Left forelimb (tissue), 1 donor: ENCODE data around the gene HAAO.
"Not testable (repeated sequence)": the region's sequence is repeated elsewhere in the genome, so short reads cannot be mapped to it uniquely, and the experiment has no call there.

Source experiments
- DNase-seq: peaks from one replicate; pipeline ENCODE4 v3.0.0-alpha.2; 2018; ENCODE audit warnings: low spot score

The HAAO gene

DNA sequence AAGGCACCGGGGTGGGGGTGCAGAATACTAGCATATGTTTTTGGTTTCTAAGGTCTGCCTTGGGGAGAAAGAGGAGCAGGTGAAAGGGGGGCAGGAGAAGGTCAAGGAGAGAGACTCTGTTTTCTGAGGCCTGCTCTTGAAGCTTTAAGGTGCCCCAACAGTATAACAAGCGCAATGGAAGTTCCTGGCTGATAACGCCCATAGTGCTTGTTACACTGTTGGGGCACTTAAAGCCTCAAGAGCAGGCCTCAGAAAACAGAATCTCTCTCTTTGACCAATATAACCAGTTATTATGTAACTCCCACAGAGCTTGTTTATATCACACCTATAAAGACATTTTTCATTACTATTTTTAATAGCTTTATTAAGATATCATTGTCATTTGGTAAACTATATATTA is 45.0 kb downstream of the HAAO start:
- no peak for DNase-seq

DNA sequence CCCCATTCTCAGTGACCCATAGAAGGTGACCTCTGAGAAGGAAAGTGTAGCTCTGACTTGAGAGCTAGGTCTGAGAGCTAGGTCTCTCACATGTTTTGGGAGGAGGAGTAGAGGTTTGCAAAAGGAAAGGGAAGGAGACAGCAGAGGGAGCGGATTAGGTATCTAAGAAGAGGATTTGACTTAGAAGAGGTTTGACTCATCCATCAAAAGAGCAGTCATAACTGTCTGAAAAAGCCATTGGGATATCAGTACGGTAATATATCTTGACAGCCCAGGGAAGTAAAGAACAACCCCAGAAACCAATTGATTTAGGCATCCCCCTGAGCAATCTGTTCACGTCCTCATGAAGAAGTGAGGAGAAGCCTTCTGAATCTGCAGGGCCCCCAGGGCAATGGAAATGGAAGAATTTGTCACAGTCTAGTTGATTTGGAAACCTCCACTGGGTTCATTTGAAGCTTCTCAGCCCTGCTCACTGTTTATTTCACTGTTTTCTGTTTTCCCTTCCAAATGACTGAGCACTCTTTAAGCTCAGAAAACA is 47.8 kb downstream of the HAAO start:
- no peak for DNase-seq

DNA sequence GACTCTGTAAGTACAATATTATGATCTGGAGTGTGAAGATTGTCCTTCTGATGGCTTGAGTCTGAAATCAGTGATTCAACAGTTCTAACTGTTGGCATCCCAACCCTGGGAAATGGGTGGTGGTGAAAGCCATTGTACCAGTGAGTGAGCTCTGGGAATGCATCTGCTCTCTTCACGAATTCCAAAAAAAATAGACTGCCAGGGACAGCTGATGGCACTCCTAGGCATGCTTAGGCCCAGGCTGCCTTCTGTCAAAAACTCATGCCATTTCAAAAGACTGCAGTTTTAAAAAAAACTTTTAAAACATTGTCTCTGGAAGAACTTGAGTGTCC is 48.8 kb downstream of the HAAO start:
- no peak for DNase-seq

DNA sequence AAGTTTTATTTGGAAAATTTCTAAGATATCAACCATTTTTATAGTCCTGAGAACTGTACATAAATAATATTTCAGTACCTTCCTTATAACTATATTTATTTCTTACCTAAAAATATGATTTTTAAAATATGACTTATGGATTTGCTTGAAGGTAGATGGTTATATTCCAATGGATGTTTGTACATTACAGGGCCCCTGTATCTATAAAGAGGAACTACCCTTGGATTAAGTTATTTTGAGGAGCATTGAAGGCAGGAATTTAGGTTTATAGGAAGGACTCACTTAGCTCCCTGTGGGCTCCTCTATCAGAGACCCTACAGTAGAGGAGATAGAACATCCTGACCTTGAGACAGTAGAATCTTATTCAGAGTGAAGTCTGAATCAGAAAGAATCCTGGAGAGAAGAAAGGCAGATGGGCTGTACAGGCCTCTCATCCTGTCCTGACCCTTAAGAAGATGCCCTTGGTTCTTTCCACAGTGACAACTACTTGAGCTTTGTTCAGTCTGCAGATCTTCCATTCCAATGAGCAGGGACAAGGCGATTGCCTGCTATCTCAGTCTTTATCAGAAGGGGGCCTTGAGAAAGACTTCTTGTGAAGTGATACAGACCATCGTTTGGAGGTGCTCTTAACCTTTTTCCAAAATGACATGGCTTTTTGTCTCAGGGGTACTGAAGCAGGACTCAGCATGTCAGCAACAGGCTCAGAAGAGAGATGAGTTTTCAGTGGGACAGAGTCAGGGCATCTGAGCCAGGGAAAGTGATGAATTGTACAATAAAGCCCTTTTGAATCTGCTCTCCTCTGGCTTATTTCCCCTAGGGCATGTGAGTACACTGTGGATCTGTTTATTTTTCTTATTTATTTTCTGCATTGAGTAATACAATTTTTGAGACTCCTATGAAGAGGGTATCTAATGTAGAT is 49.4 kb downstream of the HAAO start:
- DNase-seq, result no peak

DNA sequence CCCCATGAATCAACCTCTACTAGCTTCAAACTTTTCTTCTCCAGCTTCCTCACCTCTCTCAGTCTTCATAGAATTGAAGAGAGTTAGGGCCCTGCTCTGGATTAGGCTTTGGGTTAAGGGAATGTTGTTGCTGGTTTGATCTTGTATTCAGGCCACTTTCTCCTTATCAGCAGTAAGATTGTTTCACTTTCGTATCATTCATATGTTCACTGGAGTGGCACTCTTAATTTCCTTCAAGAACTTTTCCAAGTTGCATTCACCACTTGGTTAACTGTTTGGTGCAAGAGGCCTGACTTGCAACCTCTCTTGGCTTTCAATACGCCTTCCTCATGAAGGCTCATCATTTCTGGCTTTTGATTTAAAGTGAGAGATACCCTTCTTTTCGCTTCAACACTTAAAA is 51.2 kb downstream of the HAAO start:
- no peak for DNase-seq

DNA sequence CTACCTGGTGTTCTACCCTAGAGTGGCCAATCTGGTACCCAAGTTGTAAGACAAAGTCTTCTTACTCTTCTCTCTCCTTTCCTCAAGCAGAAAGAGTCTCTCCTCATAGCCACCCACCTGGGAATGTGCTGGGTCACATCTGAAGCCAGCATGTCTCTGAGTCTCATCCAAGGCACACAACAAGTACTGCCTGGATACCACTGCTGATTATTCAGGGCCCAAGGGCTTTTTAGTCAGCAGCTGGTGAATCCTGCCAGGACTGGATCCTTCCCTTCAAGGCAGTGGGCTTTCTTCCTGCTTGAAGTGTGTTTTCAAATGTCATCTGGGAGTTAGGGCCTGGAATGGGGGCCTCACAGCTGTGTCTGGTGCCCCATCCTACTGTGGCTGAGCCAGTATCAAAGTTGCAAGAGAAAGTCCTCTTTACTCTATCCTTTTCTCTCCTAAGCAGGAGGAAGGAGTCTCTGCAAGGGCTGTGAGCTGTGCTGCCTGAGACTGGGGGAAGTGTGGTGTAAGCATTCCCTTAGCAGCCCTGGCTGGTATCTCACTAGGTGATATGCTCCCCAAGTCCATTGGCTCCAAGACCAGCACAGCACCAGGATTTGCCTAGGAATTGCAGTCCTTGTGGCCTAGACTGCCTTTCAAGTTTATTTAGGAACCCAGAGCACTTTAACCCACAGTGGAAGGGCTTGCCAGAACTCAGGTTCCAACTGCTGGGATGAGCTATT is 55.6 kb downstream of the HAAO start:
- DNase-seq, result no peak

DNA sequence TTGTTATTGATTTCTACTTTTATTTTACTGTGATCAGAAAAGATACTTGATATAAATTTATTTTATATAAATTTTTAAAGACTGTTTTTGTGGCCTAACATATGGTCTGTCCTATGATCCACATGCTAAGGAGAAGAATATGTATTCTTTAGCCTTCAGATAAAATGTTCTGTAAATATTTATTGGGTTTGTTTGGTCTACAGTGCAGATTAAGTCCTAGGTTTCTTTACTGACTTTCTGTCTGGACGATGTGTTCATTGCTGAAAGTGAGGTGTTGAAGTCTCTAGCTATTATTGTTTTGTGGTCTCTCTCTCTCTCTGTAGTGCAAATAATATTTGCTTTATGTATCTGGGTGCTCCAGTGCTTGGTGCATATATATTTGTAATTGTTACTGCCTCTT is 58.5 kb downstream of the HAAO start:
- no peak for DNase-seq

DNA sequence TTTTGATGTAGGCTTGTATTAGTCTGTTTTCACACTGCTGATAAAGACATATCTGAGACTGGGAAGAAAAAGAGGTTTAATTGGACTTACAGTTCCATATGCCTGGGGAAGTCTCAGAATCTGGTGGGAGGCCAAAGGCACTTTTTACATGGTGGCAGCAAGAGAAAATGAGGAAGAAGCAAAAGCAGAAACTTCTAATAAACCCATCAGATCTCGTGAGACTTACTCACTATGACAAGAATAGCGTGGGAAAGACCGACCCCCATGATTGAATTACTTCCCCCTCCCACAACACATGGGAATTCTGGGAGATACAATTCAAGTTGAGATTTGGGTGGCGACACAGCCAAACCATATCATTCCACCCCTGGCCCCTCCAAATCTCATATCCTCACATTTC is 61.1 kb downstream of the HAAO start:
- not testable (repeated sequence) for DNase-seq

DNA sequence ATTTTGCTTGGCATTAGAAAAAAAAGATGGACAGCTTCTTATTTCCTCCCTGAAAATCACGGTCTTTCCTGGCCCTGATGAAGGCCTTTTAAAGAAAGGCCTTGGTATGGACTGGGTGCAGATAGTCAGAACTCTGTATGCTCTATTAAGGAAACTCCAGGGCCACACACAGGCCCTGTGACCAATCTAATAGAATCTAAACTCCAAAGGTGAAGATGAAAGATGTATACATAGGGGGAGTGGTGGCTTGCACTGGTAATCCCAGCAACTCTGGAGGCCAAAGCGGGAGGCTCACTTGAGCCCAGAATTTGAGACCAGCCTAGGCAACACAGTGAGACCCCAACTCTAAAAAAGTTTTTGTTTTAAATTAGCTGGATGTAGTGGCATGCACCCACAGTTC is 65.7 kb downstream of the HAAO start:
- DNase-seq, result no peak

DNA sequence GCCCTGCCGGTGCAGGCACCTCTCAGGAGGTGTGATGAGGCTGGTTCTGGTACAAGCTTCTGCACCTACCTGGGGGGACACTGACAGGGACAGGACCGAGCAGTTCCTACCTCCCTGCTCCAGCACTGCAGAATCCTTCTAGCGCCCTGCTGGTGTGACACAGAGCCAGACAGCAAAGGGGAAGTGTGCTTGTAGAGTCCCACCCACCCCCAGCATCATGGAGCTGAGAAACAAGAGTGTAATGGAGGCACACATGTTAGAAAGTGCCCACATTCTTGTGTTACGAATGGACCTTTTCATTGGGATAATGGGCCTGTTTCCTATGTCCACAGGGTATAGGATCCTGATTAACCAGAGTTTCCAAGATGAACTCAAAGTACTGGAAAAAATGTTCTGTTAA is 66.7 kb downstream of the HAAO start:
- DNase-seq, result no peak

DNA sequence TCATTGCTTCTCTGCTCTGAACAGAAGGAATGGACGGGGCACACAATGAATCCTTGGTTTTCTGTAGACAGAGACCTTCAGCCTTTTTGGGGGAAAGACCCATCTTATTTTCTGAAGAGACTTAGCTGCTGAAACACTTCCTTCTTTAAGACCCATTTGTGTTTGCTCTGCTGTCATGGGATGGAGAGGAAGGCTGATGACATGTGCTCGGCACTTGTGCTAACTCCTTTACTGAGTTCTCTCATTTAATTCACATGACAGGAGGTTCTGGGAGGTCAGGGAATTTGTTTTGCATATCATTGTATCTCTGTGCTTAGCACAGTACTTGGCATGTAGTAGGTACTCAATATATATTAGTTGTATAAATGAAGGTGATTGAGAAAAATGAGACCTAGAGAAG is 67.5 kb downstream of the HAAO start:
- no peak for DNase-seq

DNA sequence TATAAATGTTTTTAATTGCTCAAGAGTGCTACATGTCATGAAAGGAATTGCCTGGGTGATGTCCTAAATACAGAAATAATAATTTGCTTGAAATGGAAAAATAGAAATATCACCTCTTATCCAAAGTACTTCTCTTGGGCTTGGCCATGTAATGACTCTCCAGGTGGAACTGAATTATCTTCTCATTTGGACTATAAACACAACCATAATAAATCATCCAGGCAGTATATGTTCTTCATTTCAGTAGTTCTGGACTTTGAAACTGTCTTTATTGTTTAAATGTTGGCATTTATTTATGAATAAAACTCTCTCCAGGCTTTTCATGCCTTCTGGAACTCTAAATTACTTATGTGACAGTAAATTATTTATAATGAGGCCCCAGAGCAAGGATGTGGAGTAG is 68.9 kb downstream of the HAAO start:
- no peak for DNase-seq

DNA sequence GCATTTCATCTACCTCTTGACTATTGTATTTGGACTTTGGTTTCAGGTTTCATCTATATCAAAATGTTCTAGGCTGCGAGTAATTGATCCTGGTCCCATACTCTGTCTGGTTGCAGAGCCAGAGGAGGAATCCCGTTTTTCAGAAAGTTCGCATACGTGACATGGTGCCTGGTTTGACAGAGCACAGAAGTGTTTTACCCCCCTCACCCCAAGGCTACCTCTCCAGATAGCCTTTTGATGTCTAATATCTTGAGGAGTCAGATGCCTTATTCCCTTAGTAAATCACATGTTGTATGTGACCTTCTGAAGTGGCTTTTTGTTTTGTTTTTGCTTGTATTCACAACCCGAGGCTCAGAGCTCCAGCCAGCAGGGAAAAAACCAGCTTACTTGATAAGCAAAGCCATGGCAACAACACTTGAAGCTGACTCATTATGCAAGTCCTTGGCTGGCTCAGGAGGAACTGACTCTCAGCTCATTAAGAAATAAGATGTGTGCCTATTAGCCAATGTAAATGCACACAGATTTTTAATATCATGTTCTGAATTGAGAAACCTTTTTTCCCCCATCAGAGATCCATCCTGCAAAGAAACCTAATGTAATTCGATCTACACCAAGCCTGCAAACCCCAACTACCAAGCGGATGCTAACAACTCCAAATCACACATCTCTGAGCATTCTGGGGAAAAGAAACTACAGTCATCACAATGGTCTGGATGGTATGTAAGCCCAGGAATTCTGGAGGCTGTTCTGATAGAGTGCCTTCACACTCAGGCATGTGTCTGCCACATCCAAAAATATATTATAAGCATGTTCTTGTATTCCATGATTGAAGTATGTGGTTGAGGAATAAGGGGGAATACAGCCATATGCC is 69.8 kb downstream of the HAAO start:
- DNase-seq, result no peak

DNA sequence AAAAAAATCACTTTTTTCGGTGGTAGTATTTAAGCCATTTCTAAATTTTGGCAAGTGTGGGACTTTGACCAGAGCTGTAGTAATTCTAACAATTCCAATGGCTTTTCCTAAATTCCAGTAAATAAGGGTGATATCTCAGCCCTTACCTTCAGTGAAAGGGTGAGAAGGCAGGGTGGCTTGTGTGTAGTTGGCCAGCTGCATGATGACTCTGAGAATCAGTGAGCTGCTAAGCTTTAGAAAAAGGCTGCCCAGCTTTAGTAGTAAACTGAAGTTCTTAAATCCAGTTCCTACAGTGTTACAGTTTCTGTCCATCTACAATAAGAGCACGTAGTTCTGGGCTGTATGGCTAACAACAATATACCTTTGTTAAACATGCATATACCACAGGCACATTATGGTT is 70.5 kb downstream of the HAAO start:
- no peak for DNase-seq
